GM18520 (cell line): ENCODE data around the gene GRIA3.
"Not testable (repeated sequence)": the region's sequence is repeated elsewhere in the genome, so short reads cannot be mapped to it uniquely, and the experiment has no call there.

Source experiments
- ATAC-seq: cut with Tn5 transposase; IDR thresholded peaks from one replicate; pipeline ENCODE4 v1.9.1; 2021; ENCODE audit not compliant: unreplicated experiment

Gene GRIA3

GRCh38 chrX:123518791-123519190, 334.7 kb downstream of the GRIA3 start:
- ATAC-seq, result no peak

GRCh38 chrX:123525123-123525725, 341.1 kb downstream of the GRIA3 start:
- no peak for ATAC-seq

- ATAC-seq, result not testable (repeated sequence)
These were observed 346.6 kb downstream of the GRIA3 start for GRCh38 chrX:123530726-123531125.
